T-helper 17 cell (primary cell): ENCODE results near the gene PCNT. TPM values are rescaled to one million over a fixed set of nuclear protein-coding genes. Genes with fewer than 3 reads are reported as not detected.
"Not testable (repeated sequence)": the region's sequence is repeated elsewhere in the genome, so short reads cannot be mapped to it uniquely, and the experiment has no call there.

ENCODE experiments used
- ATAC-seq: fragments of 150-1000 bp; cut with Tn5 transposase; 2 replicates; pipeline ENCODE4 v1.10.0; 2021; ENCODE audit warnings: mild to moderate bottlenecking, moderate library complexity
- DNase-seq, 3 donors: peaks; one replicate each; pipeline versions ENCODE4 v3.0.0 to v3.0.0-alpha.2; 2020 to 2021
- H3K9me3 ChIP-seq: one replicate; pipeline ENCODE4 v1.7.0; 2013; ENCODE audit warnings: low read length, mild to moderate bottlenecking; ENCODE audit not compliant: control insufficient read depth, poor library complexity, severe bottlenecking
- H3K27ac Mint-ChIP-seq: one replicate; pipeline ENCODE4 v1.8.0; 2022; ENCODE audit warnings: mild to moderate bottlenecking, moderate library complexity, mixed read lengths
- H3K27me3 Mint-ChIP-seq: one replicate; pipeline ENCODE4 v1.8.0; 2022; ENCODE audit warnings: mixed read lengths
- H3K36me3 Mint-ChIP-seq: one replicate; pipeline ENCODE4 v1.8.0; 2022; ENCODE audit warnings: low read depth, mixed read lengths
- H3K4me1 Mint-ChIP-seq: one replicate; pipeline ENCODE4 v1.8.0; 2022; ENCODE audit warnings: mild to moderate bottlenecking, mixed read lengths
- H3K4me3 Mint-ChIP-seq: one replicate; pipeline ENCODE4 v1.8.0; 2022; ENCODE audit warnings: mild to moderate bottlenecking, moderate library complexity, mixed read lengths
- total RNA-seq, 4 donors: library from RNA in 2 of 4; stranded (reverse) in 2 of 4; gene quantifications; one replicate each; pipeline ENCODE4 v1.2.3 and lab custom pipeline; 2022 to 2026

PCNT gene
- total RNA-seq, 2 donors from 2014 or later: 53.5 to 59.5 TPM

GRCh38 chr21:46433116-46433515, 109.2 kb downstream of the PCNT start:
- H3K4me3 Mint-ChIP-seq, ATAC-seq, DNase-seq: not testable (repeated sequence)

GRCh38 chr21:46434322-46434958, 110.5 kb downstream of the PCNT start:
- H3K9me3 ChIP-seq: no peaks in the 10 kb centered on the region
- DNase-seq (no peak), ATAC-seq (no peak)
- Mint-ChIP-seq H3K27ac (peak overlapping the region; percentile 43), H3K27me3 (no peaks in the 10 kb centered on the region), H3K36me3 (peaks cover 6% of the 10 kb centered on the region), H3K4me1 (peaks cover 6% of the 10 kb centered on the region), H3K4me3 (no peak overlapping the region)

More at GRCh38 chr21:46433116-46433515, 109.2 kb downstream of the PCNT start:
- not testable (repeated sequence) for H3K27me3 Mint-ChIP-seq, H3K4me1 Mint-ChIP-seq, H3K9me3 ChIP-seq, H3K36me3 Mint-ChIP-seq, H3K27ac Mint-ChIP-seq

- Mint-ChIP-seq H3K4me3 (no peak overlapping the region), H3K27ac (no peak overlapping the region), H3K4me1 (peaks cover 4% of the 10 kb centered on the region), H3K27me3 (no peaks in the 10 kb centered on the region), H3K36me3 (peaks cover 4% of the 10 kb centered on the region)
- no peaks in the 10 kb centered on the region for H3K9me3 ChIP-seq
- DNase-seq: no peak
- ATAC-seq: no peak
Measured at GRCh38 chr21:46435786-46436227, 111.9 kb downstream of the PCNT start.

- peaks cover 4% of the 10 kb centered on the region for H3K36me3 Mint-ChIP-seq
- ATAC-seq: no peak
- no peak overlapping the region for H3K27ac Mint-ChIP-seq
- no peak for DNase-seq
- H3K27me3 Mint-ChIP-seq: no peaks in the 10 kb centered on the region
- peaks cover 4% of the 10 kb centered on the region for H3K4me1 Mint-ChIP-seq
- H3K9me3 ChIP-seq: no peaks in the 10 kb centered on the region
- H3K4me3 Mint-ChIP-seq: no peak overlapping the region
Measured at GRCh38 chr21:46436621-46437020, 112.7 kb downstream of the PCNT start.

GRCh38 chr21:46437096-46437498, 113.1 kb downstream of the PCNT start:
- DNase-seq (no peak), ATAC-seq (no peak)
- H3K27me3 Mint-ChIP-seq: no peaks in the 10 kb centered on the region
- H3K4me1 Mint-ChIP-seq: no peaks in the 10 kb centered on the region
- no peak overlapping the region for H3K27ac Mint-ChIP-seq
- no peaks in the 10 kb centered on the region for H3K9me3 ChIP-seq
- no peaks in the 10 kb centered on the region for H3K36me3 Mint-ChIP-seq
- no peak overlapping the region for H3K4me3 Mint-ChIP-seq

GRCh38 chr21:46437511-46437910, 113.6 kb downstream of the PCNT start:
- ATAC-seq (no peak), DNase-seq (no peak)
- no peak overlapping the region for H3K27ac Mint-ChIP-seq
- no peaks in the 10 kb centered on the region for H3K27me3 Mint-ChIP-seq
- H3K36me3 Mint-ChIP-seq: no peaks in the 10 kb centered on the region
- H3K4me3 Mint-ChIP-seq: no peak overlapping the region
- no peaks in the 10 kb centered on the region for H3K4me1 Mint-ChIP-seq
- no peaks in the 10 kb centered on the region for H3K9me3 ChIP-seq

- H3K4me3 Mint-ChIP-seq: no peak overlapping the region
Measured at GRCh38 chr21:46438241-46438640, 114.3 kb downstream of the PCNT start.

GRCh38 chr21:46439906-46440305, 116.0 kb downstream of the PCNT start:
- H3K4me3 Mint-ChIP-seq: no peak overlapping the region

More at GRCh38 chr21:46438241-46438640, 114.3 kb downstream of the PCNT start:
- H3K27ac Mint-ChIP-seq: no peak overlapping the region
- no peak for ATAC-seq
- H3K9me3 ChIP-seq: no peaks in the 10 kb centered on the region
- no peak for DNase-seq
- H3K4me1 Mint-ChIP-seq: no peaks in the 10 kb centered on the region
- H3K36me3 Mint-ChIP-seq: no peaks in the 10 kb centered on the region
- H3K27me3 Mint-ChIP-seq: no peaks in the 10 kb centered on the region

GRCh38 chr21:46441331-46441730, 117.4 kb downstream of the PCNT start:
- no peak for ATAC-seq
- H3K4me1 Mint-ChIP-seq: peaks cover 2% of the 10 kb centered on the region
- H3K36me3 Mint-ChIP-seq: no peaks in the 10 kb centered on the region

More at GRCh38 chr21:46439906-46440305, 116.0 kb downstream of the PCNT start:
- Mint-ChIP-seq H3K27me3 (no peaks in the 10 kb centered on the region), H3K27ac (no peak overlapping the region), H3K36me3 (no peaks in the 10 kb centered on the region), H3K4me1 (no peaks in the 10 kb centered on the region)
- DNase-seq (no peak), ATAC-seq (no peak)
- no peaks in the 10 kb centered on the region for H3K9me3 ChIP-seq

GRCh38 chr21:46441961-46442498, 118.1 kb downstream of the PCNT start:
- H3K4me3 Mint-ChIP-seq: no peak overlapping the region
- H3K27ac Mint-ChIP-seq: peak overlapping the region; percentile 54
- peaks cover 2% of the 10 kb centered on the region for H3K4me1 Mint-ChIP-seq
- ATAC-seq (no peak), DNase-seq (no peak)
- no peaks in the 10 kb centered on the region for H3K9me3 ChIP-seq
- H3K27me3 Mint-ChIP-seq: no peaks in the 10 kb centered on the region
- H3K36me3 Mint-ChIP-seq: no peaks in the 10 kb centered on the region

More at GRCh38 chr21:46441331-46441730, 117.4 kb downstream of the PCNT start:
- H3K4me3 Mint-ChIP-seq: no peak overlapping the region
- H3K27ac Mint-ChIP-seq: no peak overlapping the region
- DNase-seq: no peak
- no peaks in the 10 kb centered on the region for H3K27me3 Mint-ChIP-seq
- H3K9me3 ChIP-seq: no peaks in the 10 kb centered on the region

- ATAC-seq (no peak), DNase-seq (no peak)
- no peak overlapping the region for H3K27ac Mint-ChIP-seq
- H3K27me3 Mint-ChIP-seq: no peaks in the 10 kb centered on the region
- no peaks in the 10 kb centered on the region for H3K9me3 ChIP-seq
- H3K4me3 Mint-ChIP-seq: no peak overlapping the region
- peaks cover 2% of the 10 kb centered on the region for H3K4me1 Mint-ChIP-seq
- H3K36me3 Mint-ChIP-seq: no peaks in the 10 kb centered on the region
Measured at GRCh38 chr21:46442938-46443337, 119.0 kb downstream of the PCNT start.

- Mint-ChIP-seq H3K27me3 (no peaks in the 10 kb centered on the region), H3K36me3 (no peaks in the 10 kb centered on the region), H3K4me1 (peaks cover 2% of the 10 kb centered on the region)
Measured at GRCh38 chr21:46443910-46444309, 120.0 kb downstream of the PCNT start.

GRCh38 chr21:46448108-46448507, 124.2 kb downstream of the PCNT start:
- Mint-ChIP-seq H3K4me3 (no peak overlapping the region), H3K4me1 (peaks cover 4% of the 10 kb centered on the region), H3K27ac (no peak overlapping the region), H3K27me3 (no peaks in the 10 kb centered on the region), H3K36me3 (peaks cover 2% of the 10 kb centered on the region)
- no peak for ATAC-seq
- DNase-seq: no peak
- no peaks in the 10 kb centered on the region for H3K9me3 ChIP-seq

More at GRCh38 chr21:46443910-46444309, 120.0 kb downstream of the PCNT start:
- Mint-ChIP-seq H3K27ac (peak overlapping the region; percentile 65), H3K4me3 (no peak overlapping the region)
- H3K9me3 ChIP-seq: no peaks in the 10 kb centered on the region
- ATAC-seq (no peak), DNase-seq (no peak)

GRCh38 chr21:46448855-46449254, 124.9 kb downstream of the PCNT start:
- not testable (repeated sequence) for DNase-seq, H3K27me3 Mint-ChIP-seq, H3K9me3 ChIP-seq, H3K36me3 Mint-ChIP-seq, H3K27ac Mint-ChIP-seq, H3K4me3 Mint-ChIP-seq, ATAC-seq, H3K4me1 Mint-ChIP-seq
